Measurements from ENCODE around the gene FOSL1.
"Not testable (repeated sequence)": the region's sequence is repeated elsewhere in the genome, so short reads cannot be mapped to it uniquely, and the experiment has no call there.

Gene FOSL1

GRCh38 chr11:65852508-65853245 lies 47.5 kb downstream of the FOSL1 start:
- DNase-seq (ENCODE audit: insufficient read length) (no peak), FAIRE-seq (no peak)
- TF ChIP-seq POLR2A (IDR thresholded peaks at IDR 0.05; ENCODE audit: low read depth, low read length), result peak; percentile 56
- peak; percentile 48 for TF ChIP-seq POLR2AphosphoS5 (IDR thresholded peaks at IDR 0.05; ENCODE audit: low read depth, low read length)
- TF ChIP-seq TAF1 (IDR thresholded peaks at IDR 0.05; ENCODE audit: borderline replicate concordance, low read depth, low read length), result no peak

GRCh38 chr11:65851811-65852507 lies 48.2 kb downstream of the FOSL1 start:
- no peak for DNase-seq (ENCODE audit: insufficient read length)
- no peak for FAIRE-seq
- TF ChIP-seq POLR2A (IDR thresholded peaks at IDR 0.05; ENCODE audit: low read depth, low read length) (peak; percentile 48), TAF1 (IDR thresholded peaks at IDR 0.05; ENCODE audit: borderline replicate concordance, low read depth, low read length) (no peak), POLR2AphosphoS5 (IDR thresholded peaks at IDR 0.05; ENCODE audit: low read depth, low read length) (peak; percentile 52)

DNA sequence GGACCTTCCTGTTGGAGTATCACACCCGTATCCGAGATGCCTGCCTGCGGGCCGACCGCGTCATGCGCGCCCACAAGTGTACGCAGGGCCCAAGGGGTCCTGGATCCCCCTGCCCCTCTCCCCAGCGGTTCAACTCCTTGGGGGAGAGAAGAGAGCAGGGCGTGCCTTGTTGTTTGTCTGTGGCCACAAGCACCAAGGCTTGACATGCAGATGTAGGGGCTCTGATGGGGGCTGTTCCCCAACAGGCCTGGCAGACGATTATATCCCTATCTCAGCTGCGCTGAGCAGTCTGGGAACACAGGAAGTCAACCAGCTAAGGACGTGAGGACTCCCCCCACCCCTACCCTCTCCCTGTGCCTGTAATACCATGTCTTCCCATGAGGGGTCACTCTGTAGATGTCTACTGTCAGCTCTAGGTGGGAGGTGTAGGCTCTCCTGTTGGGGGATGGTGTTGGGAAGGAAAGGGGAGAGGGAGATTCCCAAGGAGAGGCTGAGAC lies 49.1 kb downstream of the FOSL1 start:
- no peak for FAIRE-seq
- DNase-seq (ENCODE audit: insufficient read length), result no peak
- TF ChIP-seq POLR2A (IDR thresholded peaks at IDR 0.05; ENCODE audit: low read depth, low read length), result no peak; the same call in 1 of the 2 replicates
- peak; percentile 36 for TF ChIP-seq POLR2AphosphoS5 (IDR thresholded peaks at IDR 0.05; ENCODE audit: low read depth, low read length)
- no peak for TF ChIP-seq TAF1 (IDR thresholded peaks at IDR 0.05; ENCODE audit: borderline replicate concordance, low read depth, low read length)

DNA sequence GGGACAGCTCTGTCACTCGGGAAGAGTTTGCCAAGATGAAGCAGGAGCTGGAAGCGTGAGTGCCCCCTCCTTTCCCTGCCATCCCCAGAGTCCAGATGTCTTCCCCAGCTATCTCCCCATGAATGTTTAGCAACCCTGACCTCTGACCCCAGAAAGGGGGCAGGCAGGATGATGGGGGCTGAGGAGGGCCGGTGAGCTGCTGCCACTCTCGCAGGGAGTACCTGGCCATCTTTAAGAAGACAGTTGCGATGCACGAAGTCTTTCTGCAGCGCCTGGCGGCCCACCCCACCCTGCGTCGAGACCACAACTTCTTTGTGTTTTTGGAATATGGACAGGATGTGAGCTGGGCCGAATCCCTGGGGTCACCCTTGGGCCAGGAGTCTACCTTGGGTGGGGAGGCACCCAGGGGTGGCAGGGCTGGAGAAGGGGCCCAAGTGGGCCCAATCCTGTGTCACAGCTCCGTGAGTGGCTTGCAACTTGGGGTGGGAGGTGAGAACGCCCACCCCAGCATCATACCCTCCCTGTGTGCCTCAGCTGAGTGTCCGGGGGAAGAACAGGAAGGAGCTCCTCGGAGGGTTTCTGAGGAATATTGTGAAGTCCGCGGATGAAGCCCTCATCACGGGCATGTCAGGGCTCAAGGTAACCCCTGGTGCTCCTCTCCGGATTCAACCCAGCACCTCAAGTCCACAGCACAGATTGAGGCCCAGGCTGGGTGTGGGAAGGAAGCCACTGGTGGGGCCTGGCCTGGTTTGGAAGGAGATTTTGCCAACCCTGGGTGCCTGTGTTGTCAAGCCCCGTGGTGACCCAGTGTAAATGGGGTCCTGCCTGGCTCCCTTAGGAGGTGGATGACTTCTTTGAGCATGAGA lies 49.7 kb downstream of the FOSL1 start:
- FAIRE-seq, result no peak
- no peak for DNase-seq (ENCODE audit: insufficient read length)
- TF ChIP-seq POLR2A (IDR thresholded peaks at IDR 0.05; ENCODE audit: low read depth, low read length), result no peak
- no peak; the same call in 1 of the 2 replicates for TF ChIP-seq POLR2AphosphoS5 (IDR thresholded peaks at IDR 0.05; ENCODE audit: low read depth, low read length)
- no peak for TF ChIP-seq TAF1 (IDR thresholded peaks at IDR 0.05; ENCODE audit: borderline replicate concordance, low read depth, low read length)

GRCh38 chr11:65849771-65850216 lies 50.4 kb downstream of the FOSL1 start:
- FAIRE-seq, result no peak

GRCh38 chr11:65849366-65849765 lies 50.8 kb downstream of the FOSL1 start:
- FAIRE-seq, result no peak

More at GRCh38 chr11:65849771-65850216, 50.4 kb downstream of the FOSL1 start:
- TF ChIP-seq POLR2A (IDR thresholded peaks at IDR 0.05; ENCODE audit: low read depth, low read length), result no peak
- no peak for DNase-seq (ENCODE audit: insufficient read length)

GRCh38 chr11:65848693-65849092 lies 51.5 kb downstream of the FOSL1 start:
- DNase-seq (ENCODE audit: insufficient read length); FAIRE-seq: not testable (repeated sequence)

More at GRCh38 chr11:65849366-65849765, 50.8 kb downstream of the FOSL1 start:
- TF ChIP-seq POLR2A (IDR thresholded peaks at IDR 0.05; ENCODE audit: low read depth, low read length), result no peak
- TF ChIP-seq TAF1 (IDR thresholded peaks at IDR 0.05; ENCODE audit: borderline replicate concordance, low read depth, low read length), result no peak
- TF ChIP-seq POLR2AphosphoS5 (IDR thresholded peaks at IDR 0.05; ENCODE audit: low read depth, low read length), result no peak
- no peak for DNase-seq (ENCODE audit: insufficient read length)

GRCh38 chr11:65847746-65848145 lies 52.4 kb downstream of the FOSL1 start:
- no peak for TF ChIP-seq TAF1 (IDR thresholded peaks at IDR 0.05; ENCODE audit: borderline replicate concordance, low read depth, low read length)
- DNase-seq (ENCODE audit: insufficient read length) (no peak), FAIRE-seq (no peak)

GRCh38 chr11:65844231-65844872 lies 55.8 kb downstream of the FOSL1 start:
- FAIRE-seq (no peak), DNase-seq (ENCODE audit: insufficient read length) (no peak)
- TF ChIP-seq POLR2A (IDR thresholded peaks at IDR 0.05; ENCODE audit: low read depth, low read length) (no peak), TAF1 (IDR thresholded peaks at IDR 0.05; ENCODE audit: borderline replicate concordance, low read depth, low read length) (no peak), POLR2AphosphoS5 (IDR thresholded peaks at IDR 0.05; ENCODE audit: low read depth, low read length) (no peak)

- no peak for FAIRE-seq
- no peak for TF ChIP-seq POLR2A (IDR thresholded peaks at IDR 0.05; ENCODE audit: low read depth, low read length)
- no peak for DNase-seq (ENCODE audit: insufficient read length)
Observed at GRCh38 chr11:65843811-65844210, 56.4 kb downstream of the FOSL1 start.

GRCh38 chr11:65842144-65842543 lies 58.0 kb downstream of the FOSL1 start:
- TF ChIP-seq POLR2A (IDR thresholded peaks at IDR 0.05; ENCODE audit: low read depth, low read length) (no peak), TAF1 (IDR thresholded peaks at IDR 0.05; ENCODE audit: borderline replicate concordance, low read depth, low read length) (no peak), POLR2AphosphoS5 (IDR thresholded peaks at IDR 0.05; ENCODE audit: low read depth, low read length) (no peak)
- no peak for DNase-seq (ENCODE audit: insufficient read length)
- peak; percentile 24 for FAIRE-seq

All from GM12892 (cell line).